Endometrium (tissue), 2 donors: ENCODE measurements around the gene RNF111.
"Not testable (repeated sequence)": the region's sequence is repeated elsewhere in the genome, so short reads cannot be mapped to it uniquely, and the experiment has no call there.

Source experiments
- FAIRE-seq: peaks from 2 replicates; lab custom pipeline; 2012; peaks lifted over from hg19 to GRCh38; lab: Jason Lieb, UNC
- donor health status: control.
- donor health status: control.

RNF111 gene

GRCh38 chr15:59000251-59000650, 12.8 kb downstream of the RNF111 start:
- not testable (repeated sequence) for FAIRE-seq

- no peak for FAIRE-seq
Observed at GRCh38 chr15:59001946-59002345, 14.5 kb downstream of the RNF111 start.

DNA sequence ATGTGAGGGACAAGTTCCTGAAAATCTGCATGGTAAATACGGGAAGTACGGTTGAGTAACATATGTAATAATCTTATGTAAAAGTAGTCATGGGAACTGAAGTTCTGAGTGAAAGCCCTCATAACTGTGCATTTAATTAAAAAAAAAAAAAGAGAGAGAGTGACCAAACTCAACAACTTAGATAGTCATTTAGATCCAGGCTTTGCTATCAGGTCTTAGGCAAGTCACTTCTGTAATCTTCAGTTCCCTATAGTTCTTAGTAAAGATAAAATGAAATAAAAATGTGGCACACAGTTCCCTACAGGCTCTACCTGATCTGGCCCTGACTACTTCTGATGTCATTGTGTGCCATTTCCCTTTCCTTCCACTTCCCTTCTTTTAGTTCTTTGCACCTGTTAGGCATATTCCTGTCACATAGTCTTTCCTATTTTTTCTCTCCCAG, 15.0 kb downstream of the RNF111 start:
- no peak for FAIRE-seq

GRCh38 chr15:59005579-59005978, 18.1 kb downstream of the RNF111 start:
- no peak for FAIRE-seq

- no peak for FAIRE-seq
Observed at GRCh38 chr15:59008086-59008485, 20.6 kb downstream of the RNF111 start.

- no peak for FAIRE-seq
Observed at GRCh38 chr15:59011262-59011952, 23.9 kb downstream of the RNF111 start.

- no peak for FAIRE-seq
Observed at GRCh38 chr15:59013246-59013873, 25.9 kb downstream of the RNF111 start.

- no peak for FAIRE-seq
Observed at GRCh38 chr15:59014068-59014467, 26.6 kb downstream of the RNF111 start.

- no peak for FAIRE-seq
Observed at GRCh38 chr15:59017449-59017848, 30.0 kb downstream of the RNF111 start.

- FAIRE-seq: no peak
Observed at GRCh38 chr15:59018833-59019232, 31.4 kb downstream of the RNF111 start.

- FAIRE-seq: no peak
Observed at GRCh38 chr15:59020322-59020721, 32.9 kb downstream of the RNF111 start.

DNA sequence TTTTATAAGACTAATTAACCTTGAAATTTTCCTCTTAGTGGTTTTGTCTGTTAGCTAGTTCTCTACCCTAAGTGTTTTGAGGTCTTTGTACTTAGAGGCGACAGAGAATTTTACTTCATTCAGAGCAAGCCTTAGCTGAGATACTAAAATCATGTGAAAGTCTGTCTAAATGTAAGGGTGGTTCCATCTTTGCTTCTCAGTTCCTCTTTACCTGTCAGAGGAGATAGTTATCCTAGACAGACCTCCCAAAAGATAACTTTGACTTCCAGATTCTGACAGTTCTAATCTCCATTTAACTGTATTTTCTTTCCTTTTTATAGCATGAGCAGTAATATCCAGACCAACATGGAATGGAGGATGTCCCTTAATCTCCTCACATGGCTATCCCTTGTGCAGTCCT, 34.7 kb downstream of the RNF111 start:
- FAIRE-seq: no peak

- no peak for FAIRE-seq
Observed at GRCh38 chr15:59026207-59026606, 38.7 kb downstream of the RNF111 start.

DNA sequence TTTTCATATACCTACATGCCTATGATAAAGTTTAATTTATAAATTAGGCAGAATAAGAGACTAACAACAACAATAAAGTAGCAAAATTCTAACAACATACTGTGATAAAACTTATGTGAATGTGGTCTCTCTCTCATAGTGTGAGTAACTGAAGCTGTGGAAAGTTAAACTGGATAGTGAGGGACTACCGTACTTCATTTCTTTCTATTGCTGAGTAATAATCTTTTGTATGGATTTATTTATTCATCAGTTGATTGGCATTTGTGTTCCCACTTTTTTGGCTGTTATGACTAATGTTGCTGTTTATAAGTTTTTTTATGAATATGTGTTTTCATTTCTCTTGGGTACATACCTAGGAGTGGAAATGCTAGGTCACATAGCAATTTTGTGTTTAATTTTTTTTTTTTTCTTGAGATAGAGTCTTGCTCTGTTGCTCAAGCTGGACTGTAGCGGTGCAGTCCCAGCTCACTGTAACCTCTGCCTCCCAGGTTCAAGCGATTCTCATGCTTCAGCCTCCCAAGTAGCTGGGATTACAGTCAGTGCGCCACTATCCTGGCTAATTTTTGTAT, 41.0 kb downstream of the RNF111 start:
- no peak for FAIRE-seq

DNA sequence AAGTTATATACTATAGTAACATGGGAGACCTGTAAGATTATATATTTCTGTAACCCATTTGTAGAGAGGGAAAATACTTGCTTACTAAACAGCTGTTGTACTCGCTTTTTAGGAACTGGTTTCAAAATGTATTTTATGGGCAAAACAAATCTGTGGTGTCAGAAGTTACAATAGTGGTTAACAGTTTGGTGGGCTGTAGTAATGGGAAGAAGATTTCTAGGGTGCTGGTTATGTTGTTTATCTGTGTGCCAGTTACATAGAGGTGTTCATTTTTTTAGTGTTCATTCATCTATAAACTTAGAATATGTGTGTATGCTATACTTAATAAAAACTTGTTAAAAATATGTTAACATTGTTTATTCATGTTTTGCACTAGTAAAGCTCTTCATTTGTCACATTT, 42.1 kb downstream of the RNF111 start:
- FAIRE-seq: no peak

GRCh38 chr15:59035201-59035600, 47.7 kb downstream of the RNF111 start:
- FAIRE-seq: no peak

DNA sequence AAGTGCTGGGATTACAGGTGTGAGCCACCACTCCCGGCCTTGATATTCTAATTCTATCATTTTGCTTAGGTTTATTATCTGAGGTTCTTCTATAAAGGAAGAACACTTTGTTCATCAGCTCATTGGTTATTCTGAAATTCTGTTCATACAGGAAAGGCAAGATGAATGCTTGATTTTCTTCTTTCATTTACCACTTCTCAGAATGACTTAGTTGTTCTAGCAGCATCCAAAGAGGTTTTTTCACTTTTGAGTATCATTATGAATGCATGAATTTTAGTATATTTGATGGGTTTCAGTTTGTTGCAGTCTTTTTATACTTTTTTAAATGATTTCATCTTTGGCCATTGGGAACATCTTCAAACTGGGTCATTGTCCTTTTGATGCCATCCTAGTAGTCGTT, 51.8 kb downstream of the RNF111 start:
- FAIRE-seq: no peak

- no peak for FAIRE-seq
Observed at GRCh38 chr15:59042041-59042440, 54.6 kb downstream of the RNF111 start.

GRCh38 chr15:59048897-59049296, 61.4 kb downstream of the RNF111 start:
- FAIRE-seq: no peak

DNA sequence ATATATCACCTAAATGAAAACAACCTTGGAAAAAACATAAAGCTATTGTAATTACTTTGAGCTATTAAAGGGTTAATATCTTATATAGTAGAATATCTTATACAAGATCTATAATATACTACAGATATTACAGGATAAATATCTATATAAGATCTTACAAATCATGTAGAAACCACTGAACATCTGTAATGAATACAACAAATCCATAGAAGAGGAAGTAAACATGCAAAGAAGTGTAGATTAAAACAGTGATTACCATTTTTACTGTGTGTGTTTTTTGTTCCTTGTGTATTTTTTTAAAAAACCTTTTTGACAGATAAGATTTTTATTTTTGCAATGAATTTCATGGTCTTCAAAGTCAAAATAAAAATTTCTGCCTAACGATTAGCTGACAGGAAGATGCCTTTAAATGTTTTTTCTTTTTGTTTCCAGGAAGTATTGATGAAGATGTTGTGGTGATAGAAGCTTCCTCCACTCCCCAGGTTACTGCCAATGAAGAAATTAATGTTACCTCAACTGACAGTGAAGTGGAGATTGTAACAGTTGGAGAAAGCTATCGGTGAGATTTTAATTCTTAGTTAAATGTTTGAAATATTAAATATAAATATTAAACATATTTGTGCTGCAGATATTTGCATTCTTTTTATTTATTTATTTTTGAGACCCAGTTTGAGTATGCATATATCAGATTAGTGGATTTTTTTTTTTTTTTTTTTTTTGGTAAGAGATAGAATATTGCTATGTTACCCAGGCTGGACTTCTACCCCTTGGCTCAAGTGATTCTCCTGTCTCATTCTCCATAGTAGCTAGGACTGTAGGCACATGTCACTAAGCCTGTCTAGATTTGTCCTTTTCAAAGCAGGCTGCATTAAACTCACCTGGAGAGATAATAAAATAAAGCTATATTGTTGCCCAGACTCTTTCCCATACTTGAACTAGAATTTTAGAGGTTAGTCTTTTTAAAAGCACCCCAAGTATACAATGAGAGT, 64.7 kb downstream of the RNF111 start:
- peak; percentile 15 for FAIRE-seq

- peak; percentile 31 for FAIRE-seq
Observed at GRCh38 chr15:59052915-59053407, 65.5 kb downstream of the RNF111 start.

- no peak for FAIRE-seq
Observed at GRCh38 chr15:59053482-59053881, 66.0 kb downstream of the RNF111 start.
